HG03103 (cell line): ENCODE measurements around the gene ACTN4.
"Not testable (repeated sequence)": the region's sequence is repeated elsewhere in the genome, so short reads cannot be mapped to it uniquely, and the experiment has no call there.

Experiments used
- ATAC-seq: cut with Tn5 transposase; IDR thresholded peaks from one replicate; pipeline ENCODE4 v1.9.1; 2021; ENCODE audit warnings: low read depth; ENCODE audit not compliant: unreplicated experiment

Gene ACTN4

DNA sequence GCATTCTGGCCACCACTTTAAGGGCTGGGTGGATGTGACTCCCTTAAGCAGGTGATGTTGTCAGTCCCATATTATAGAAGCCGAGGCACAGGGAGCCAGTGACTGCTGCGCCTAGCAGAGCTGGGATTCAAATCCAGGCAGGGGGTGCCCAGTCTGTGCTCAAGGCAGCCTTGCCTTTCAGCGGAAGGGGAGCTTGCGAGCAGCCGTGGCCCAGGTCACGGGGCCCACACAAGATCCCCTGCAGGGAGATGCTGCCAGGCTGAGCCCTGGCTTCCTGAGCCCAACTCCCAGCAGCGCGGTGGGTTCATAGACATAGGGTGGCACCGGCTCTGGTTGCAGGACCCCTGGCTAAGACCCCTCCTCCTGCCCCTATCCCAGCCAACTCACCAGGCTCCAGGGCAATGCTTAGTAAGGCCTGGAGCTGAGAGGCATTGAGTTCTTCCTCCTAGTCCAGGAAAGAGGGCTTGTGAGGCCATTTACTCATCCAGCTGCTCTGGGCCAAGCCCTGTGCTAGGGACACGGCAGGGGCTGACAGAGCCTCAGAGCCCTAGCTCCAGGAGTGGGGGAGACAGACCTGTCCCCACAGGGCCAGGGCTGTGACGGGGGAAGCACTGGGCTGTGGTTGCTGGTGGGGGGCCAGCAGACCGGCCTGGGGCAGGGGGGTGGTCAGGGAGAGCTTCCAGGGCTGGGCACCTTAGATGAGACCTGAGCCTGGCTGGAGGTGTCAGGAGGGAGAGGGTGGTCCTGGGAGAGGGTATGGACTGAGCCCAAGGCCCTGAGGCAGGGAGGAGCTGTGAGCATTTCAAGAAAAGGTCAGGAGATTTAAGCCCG, 87.2 kb downstream of the ACTN4 start:
- no peak for ATAC-seq

DNA sequence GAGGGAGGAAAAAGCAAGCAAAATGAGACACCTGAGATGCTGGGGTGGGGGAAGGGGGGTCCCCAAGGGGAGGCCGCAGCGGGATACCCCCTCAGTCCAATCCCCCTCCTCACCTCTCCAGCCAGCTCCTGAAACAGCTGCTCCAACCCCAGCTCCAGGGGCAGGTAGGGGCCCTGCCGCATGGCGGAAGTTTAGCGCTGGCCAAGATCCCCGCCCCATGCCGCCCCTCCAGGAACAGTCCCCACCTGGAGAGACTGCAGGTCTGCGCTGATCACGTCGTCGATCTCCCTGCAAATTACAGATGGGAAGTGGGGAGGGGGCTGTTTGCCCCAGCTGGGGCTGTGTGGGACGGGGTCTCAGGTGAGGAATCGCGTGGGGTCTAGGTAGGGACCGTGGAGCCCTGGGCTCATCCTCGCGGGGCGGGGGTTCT, 87.8 kb downstream of the ACTN4 start:
- no peak for ATAC-seq

DNA sequence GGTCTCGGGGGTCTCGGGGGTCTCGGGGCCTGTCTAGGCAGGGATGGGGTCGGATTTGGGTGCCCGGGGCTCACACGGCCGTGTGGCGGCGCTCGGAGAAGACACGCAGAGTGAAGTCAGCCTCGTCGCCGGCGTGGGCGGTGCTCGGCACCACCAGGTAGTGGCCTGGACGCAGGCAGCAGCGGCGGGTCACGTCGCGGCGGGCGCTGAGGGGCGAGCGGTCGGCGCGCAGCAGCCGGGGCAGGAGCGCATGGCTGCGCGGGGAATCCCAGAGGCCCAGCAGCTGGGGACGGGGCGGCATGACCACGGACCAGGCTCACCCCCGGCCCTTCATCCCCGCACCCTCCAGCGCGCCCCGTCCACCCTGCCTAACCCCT, 88.6 kb downstream of the ACTN4 start:
- no peak for ATAC-seq

DNA sequence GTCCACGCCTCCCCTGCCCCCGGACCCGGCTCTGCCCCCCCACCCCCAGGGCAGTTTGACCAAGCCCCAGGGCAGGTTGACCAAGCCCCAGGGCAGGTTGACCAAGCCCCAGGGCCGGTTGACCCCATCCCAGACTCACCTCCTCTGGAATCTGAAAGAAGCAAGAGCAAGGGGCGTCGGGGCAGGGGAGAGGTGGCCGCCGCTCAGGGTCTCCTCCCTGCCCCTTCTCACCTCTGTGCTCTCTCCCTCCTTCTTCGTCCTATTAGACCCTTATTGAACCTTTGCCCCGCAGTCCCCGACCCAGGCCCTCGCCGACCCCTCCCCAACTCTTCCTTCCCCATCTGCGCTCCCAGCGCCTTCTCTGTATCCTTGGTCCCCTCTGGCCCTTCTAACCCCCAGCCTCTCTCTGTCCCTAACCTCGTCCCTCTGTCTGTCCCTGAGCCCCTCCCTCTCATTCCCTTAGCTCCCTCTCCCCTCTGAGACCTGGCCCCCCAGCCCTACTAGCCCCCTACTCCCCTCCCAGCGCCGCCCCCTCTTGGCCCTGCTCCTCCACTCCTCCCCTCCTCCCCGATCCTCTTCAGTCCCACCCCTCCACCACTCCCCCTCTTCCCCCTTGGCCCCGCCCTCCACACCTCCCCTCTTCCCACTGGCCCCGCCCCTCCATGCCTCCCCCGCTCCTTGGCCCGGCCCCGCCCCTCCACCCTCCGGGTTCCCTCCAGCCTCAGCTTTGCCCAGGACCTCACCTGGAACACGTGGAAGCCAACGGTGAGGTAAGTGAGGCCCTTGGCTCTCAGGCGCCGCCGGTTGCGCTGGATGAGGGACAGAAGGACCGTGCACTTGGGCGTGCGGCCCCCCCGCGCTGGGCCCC, 89.2 kb downstream of the ACTN4 start:
- no peak for ATAC-seq

DNA sequence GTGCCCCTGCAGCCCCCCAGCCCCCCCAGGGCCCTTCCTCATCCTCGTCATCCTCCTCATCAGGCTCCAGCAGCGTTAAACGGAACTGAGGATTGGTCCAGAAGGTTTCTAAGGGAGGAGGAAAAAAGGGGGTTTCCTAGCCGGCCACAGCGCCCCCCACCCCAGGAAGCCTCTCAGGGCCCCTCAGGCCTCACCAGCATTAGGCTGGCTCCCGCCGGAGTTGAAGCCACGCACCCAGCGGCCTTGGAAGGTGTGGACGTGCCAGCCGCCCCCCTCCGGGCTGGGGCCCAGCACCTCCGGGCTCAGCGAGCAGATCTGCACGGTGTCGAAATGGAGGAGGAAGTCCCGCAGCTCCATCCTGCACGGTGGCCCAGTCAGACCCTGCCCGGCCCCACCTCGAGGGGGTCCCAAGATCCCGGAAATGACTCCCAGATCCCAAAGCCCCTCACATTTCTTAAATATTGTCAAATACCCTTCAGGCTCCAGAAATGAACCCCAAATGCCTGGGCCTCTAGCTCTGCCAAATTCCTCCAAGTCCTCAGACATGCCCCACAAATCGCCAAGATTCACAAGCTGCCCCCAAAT, 89.9 kb downstream of the ACTN4 start:
- ATAC-seq: no peak

DNA sequence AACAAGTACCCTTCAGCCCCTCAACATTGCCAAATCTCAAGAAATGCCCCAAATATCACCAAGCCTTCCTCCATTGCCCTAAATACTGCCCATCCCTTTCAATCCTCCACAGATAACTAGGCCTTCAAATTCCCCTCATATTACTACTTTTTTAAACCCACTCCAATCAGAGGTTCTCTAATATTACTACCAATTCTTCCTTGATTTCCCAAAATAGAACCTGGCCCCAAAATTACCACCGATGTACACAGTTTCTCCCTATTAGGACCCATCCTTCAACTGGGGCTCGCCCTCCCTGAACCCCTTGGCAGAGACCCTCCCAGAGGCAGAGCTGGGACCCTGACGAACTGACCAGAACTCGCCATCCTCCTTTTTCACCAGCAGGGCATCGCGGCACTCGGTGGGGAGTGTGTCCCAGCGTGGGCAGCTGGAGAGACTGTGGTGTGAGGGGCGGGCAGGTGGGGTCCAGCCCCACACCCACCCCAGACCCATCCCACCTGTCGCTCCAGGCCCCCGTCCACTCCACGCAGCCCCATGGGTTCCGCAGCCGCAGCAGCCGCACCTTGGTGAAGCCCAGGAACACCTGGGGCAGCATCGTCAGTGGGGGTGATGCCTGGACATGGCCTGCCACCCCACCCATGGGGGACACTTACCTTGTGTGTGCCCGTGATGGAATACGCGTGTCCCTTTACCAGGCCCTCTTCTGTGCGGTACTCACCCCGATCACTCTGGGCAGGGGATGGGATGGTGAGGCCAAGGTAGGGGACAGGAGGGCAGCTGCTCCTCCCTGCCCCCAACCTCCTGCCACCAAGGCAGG, 90.7 kb downstream of the ACTN4 start:
- no peak for ATAC-seq

DNA sequence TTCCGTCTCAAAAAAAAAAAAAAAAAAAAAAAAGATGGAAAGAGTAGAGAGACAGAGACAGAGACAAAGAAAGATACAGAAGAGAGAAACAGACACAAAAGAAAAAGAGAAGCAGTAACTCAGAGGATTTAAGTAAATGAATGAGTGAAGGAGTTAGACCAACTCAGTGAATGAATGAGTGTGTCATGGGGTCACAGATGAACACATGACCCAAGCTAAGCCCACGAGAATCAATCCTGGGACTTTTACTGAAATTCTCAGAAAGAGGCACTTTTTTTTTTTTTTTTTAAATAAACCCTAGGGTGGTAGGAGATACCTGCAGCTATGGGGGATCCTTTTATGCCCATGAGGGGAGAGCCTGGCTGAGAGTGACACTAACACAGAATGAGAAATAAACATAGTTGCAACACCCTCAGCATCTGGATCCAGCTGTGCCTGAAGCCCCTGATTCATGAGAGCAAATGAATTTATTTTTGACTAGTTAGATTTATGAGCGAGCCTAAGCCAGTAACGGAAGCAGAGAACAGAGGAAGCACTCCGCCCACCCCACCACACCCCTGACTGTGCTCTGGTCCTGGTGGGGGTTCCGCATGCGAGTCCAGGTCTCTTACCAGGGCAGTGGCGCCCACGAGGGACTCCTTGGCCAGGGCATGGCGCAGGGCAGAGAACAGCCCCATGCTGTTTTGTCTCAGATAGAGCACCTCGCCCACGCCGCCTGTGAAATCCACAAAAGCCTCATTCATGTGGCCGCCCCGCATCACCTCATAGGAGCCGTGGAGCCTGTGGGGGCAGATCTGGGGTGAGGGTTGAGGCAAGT, 92.2 kb downstream of the ACTN4 start:
- no peak for ATAC-seq

DNA sequence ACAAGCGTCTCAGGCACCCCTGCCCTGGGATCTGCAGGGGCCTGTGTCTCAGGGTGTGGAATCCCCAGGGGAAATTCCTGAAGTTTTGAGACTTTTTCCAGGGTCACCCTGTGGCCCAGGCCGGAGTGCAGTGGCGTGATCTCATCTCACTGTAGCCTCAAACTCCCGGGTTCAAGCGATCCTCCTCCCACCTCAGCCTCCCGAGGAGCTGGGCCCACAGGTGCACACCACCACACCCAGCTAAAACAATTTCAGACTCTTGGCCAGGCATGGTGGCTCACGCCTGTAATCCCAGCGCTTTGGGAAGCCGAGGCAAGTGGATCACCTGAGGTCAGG, 92.8 kb downstream of the ACTN4 start:
- no peak for ATAC-seq

DNA sequence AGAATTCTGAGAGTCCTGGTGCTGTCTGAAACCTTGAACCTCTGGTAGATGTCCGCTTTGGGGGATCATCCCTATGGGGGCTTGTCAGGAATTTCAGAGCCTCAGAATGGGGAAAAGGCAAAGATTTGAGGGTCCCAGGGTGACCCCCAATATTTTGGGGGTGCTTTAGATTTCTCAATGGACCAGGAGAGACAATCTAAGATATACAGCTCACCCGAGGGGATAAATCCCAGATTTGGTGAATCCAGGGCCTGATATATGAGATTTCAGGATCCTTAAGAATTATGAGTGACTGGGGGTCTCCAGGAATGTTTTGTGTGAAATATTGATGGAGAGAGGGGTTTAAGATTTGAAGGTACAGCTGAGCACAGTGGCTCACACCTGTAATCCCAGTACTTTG, 93.5 kb downstream of the ACTN4 start:
- ATAC-seq: no peak

DNA sequence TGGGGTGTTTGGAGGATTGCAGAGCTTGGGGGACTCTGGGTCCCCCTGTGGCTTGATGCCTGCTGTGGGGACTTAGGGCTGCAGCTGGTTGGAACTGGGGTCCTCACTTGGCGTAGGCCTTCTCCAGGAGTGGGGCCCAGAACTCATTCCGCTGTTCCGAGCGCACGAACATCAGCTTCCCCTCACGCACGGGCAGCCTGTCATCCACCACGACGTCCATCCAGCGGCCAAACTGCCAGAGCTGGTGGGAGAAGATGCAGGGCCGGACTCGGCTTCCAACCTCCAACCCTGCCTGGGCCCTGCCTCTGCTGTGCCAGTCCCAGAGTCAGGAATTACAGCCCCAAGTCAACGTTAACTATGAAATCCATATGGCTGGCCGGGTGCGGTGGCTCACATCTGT, 94.2 kb downstream of the ACTN4 start:
- no peak for ATAC-seq

DNA sequence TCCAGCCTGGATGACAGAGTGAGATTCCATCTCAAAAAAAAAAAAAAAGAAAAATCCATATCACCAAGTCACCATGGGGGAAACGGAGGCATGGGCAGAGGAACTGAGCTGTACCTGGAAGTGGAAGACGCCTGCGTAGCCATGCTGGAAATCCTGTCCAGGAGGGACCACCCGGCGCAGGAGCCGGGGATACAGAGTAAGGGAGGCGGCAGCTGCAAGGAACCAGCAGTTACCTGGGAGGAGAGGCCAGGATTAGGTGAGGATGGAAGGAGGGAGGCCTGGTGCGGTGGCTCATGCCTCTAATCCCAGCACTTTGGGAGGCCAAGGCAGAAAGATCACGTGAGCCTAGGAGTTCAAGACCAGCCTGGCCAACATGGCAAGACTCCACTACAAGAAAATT, 94.8 kb downstream of the ACTN4 start:
- ATAC-seq: no peak

DNA sequence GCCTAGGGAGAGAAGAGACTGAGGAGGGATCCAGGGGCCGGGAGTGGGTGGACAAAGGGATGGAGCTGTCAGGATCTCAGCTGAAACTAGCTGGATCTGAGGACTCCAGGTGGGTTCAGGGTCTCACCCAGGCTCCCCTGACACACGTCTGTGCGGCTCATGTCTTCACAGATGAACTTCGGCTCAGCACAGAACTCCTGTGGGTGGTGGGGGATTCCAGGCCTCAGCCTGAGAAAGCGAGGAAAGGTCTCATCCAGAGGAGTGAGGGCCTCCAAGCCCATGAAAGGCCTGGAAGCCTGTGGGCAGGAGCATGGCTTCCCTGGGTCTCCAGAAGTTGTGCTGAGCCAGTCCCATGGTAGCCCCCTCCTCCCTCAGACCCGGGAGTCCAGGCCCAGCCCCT, 95.5 kb downstream of the ACTN4 start:
- no peak for ATAC-seq

DNA sequence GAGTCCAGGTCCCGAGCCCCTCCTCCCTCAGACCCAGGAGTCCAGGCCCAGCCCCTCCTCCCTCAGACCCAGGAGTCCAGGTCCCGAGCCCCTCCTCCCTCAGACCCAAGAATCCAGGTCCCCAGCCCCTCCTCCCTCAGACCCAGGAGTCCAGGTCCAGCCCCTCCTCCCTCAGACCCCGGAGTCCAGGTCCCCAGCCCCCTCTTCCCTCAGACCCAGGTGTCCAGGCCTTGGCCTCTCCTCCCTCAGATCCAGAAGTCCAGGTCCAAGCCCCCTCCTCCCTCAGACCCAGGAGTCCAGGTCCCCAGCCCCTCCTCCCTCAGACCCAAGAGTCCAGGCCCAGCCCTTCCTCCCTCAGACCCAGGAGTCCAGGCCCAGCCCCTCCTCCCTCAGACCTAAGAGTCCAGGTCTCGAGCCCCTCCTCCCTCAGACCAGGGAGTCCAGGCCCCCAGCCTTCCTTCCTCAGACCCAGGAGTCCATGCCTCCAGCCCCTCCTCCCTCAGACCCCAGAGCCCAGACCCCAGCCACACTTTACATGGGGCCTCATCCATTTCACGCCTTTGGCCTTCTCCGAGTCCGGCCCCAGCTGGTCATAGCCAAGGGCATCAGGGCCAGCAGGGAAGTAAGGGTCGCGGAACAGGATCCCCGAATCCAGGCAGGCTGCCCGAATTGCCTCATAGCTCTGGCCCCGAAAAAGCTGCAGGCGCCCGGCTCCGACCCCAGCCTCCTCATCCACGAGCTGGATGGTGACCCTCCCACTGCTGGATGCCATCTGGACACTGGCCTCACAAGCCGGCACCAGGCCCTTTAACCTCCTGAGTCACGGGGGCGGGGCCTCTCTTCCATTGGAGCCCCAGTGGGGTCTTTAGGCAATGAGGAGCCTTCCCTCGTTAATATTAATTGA, 96.2 kb downstream of the ACTN4 start:
- ATAC-seq: no peak

DNA sequence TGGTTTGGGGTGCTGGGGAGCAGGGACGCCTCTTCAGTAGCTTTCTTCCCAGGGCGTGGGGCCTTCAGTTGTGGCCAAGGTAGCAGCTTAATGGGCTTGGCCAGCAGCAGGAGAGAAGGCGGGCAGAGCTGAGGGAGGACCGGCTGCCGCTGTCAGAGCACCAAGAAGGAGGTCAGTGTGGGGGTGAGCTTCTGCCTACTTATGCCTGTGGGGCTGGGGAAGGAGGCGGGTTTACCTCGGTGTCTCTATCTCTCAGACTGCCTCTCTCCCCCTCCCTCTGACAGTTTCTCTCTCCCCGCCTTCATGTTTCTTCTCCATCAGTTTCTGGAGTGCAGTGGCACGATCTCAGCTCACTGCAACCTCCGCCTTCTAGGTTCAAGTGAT, 96.8 kb downstream of the ACTN4 start, which contains the start of gene CAPN12:
CAPN12 (minus strand) TSS at position 177 of the 384 bp plus-strand sequence. CDS start 309 bp downstream, outside the sequence.
- ATAC-seq: no peak

DNA sequence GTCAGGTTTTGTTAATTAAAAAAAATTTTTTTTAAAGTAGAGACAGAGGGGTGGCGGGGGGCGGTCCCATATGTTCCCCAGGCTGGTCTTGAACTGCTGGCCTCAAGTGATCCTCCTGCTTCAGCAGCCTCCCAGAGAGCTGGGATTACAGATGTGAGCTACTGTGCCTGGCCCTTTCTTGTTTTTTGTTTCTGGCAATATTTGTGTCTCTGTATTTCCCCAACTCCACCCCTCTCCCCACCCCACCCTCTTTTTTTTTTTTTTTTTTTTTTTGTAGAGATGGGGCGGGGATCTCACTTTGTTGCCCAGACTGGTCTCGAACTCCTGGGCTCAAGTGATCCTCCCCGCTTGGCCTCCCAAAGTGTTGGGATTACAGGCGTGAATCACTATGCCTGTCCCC, 97.4 kb downstream of the ACTN4 start:
- no peak for ATAC-seq

DNA sequence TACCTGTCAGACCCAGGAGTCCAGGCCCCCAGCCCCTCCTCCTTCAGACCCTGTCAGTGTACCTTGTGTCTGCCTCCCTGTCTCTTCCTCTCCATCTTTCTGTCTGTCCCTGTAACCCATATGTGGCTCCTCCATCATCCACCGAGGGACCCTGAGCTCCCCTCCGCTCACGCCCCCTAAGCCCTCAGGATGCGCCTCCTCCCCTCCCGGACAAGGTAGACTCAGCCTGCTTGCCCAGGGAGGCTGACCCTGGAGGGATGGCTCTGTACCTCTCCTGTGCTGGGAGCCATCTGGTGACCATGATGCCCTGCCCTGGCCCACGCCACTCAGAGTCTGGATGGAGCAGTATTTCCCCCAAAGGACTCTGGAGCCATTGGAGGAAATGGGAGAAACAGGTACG, 97.9 kb downstream of the ACTN4 start:
- no peak for ATAC-seq

DNA sequence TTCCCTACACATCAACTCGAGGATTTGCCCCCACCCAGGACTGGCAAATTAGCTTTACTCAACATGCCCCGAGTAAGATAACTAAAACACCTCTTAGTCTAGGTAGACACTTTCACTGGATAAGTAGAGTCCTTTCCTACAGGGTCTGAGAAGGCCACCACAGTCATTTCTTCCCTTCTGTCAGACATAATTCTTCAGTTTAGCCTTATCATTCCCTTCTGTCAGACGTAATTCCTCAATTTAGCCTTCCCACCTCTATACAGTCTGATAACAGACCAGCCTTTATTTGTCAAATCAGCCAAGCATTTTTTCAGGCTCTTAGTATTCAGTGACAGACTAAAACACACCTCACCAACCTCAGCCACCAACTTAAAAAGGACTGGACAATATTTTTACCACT, 106.3 kb downstream of the ACTN4 start:
- not testable (repeated sequence) for ATAC-seq

DNA sequence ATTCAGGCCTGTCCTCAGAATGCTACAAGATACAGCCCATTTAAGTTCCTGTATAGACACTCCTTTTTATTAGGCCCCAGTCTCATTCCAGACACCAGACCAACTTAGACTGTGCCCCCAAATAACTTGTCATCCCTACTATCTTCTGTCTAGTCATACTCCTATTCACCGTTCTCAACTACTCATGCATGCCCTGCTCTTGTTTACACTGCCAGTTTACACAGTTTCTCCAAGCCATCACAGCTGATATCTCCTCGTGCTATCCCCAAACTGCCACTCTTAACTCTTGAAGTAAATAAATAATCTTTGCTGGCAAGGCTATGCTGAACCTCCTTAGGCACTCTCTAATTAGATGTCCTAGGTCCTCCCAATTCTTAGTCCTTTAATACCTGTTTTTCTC, 106.7 kb downstream of the ACTN4 start:
- not testable (repeated sequence) for ATAC-seq

DNA sequence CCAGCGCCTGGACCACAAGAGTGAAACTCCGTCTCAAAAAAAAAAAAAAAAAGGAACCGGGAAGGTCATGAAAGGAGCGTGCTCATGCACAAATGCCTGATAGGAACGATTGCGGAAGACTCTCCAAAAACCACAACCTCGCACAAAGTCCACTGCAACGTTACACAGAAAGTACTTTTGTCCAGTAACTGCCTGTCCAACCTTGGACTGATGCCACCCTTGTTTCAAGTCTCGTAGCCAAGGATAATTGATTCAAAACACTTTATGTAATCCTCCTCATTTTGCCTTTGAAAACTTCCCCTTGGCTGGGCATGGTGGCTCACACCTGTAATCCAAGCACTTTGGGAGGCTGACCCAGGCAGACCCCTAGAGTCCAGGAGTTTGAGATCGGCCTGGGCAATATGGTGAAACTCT, 112.1 kb downstream of the ACTN4 start:
- no peak for ATAC-seq
